Esophagus squamous epithelium (tissue), 5 donors: ENCODE results near the gene NLN. TPM values are rescaled to one million over a fixed set of nuclear protein-coding genes. Genes with fewer than 3 reads are reported as not detected.

Source experiments
- DNase-seq: peaks from one replicate; lab custom pipeline; 2025; lab: John Stamatoyannopoulos, UW
- H3K27ac ChIP-seq, 4 donors: fragments of 200-600 bp; sonication (generic); one replicate each; pipeline ENCODE4 v1.5.1; 2016 to 2019; ENCODE audit warnings: mild to moderate bottlenecking in 1 of 4
- H3K27me3 ChIP-seq, 4 donors: fragments of 200-600 bp; sonication (generic); 1 replicate in 3 of 4; 2 replicates in 1 of 4; pipeline versions ENCODE4 v1.5.1 to v1.6.0; 2017 to 2021; ENCODE audit warnings: antibody characterized with exemption in 1 of 4
- H3K36me3 ChIP-seq, 3 donors: fragments of 200-600 bp; sonication (generic); one replicate each; pipeline ENCODE4 v1.5.1; 2016 to 2019
- H3K4me1 ChIP-seq, 3 donors: fragments of 200-600 bp; sonication (generic); one replicate each; pipeline ENCODE4 v1.5.1; 2017 to 2019
- H3K4me3 ChIP-seq, 4 donors: fragments of 200-600 bp; sonication (generic); 1 replicate in 3 of 4; 2 replicates in 1 of 4; pipeline ENCODE4 v1.5.1; 2016 to 2019; ENCODE audit warnings: mild to moderate bottlenecking in 2 of 4, moderate library complexity in 1 of 4
- H3K9me3 ChIP-seq, 3 donors: fragments of 200-600 bp; sonication (generic); one replicate each; pipeline ENCODE4 v1.5.1; 2016 to 2019
- CTCF ChIP-seq, 6 experiments: fragments of 450-650 bp in 4 of 6; fragments of 200-600 bp in 2 of 6; sonication (generic) in 2 of 6; IDR thresholded peaks; one replicate each; pipeline ENCODE4 v1.5.1; 2016 to 2019; ENCODE audit warnings: antibody characterized with exemption in 6 of 6, mild to moderate bottlenecking in 4 of 6, moderate library complexity in 4 of 6
- POLR2A ChIP-seq, 4 donors: fragments of 450-650 bp; IDR thresholded peaks; one replicate each; pipeline ENCODE4 v1.6.1; 2017; ENCODE audit warnings: antibody characterized with exemption in 4 of 4, mild to moderate bottlenecking in 4 of 4, moderate library complexity in 3 of 4
- WGBS, 2 donors: methylation state at CpG; one replicate each; pipeline ENCODE4 v1.1.5; 2018; 5-methylcytosine and 5-hydroxymethylcytosine counted together
- intact Hi-C: fragments of 100-400 bp; cut with DNase I; formaldehyde crosslinking; loops from one replicate; pipeline ENCODE4 v1.15.0; 2022
- total RNA-seq, 4 donors: library from RNA; depleted of rRNA; stranded (reverse); fragments of >200 nt; gene quantifications; one replicate each; pipeline ENCODE4 v1.1.0, GENCODE V29; 2016
- donor health status: DM: yes; HTN: yes; CAD: no.

NLN gene
- total RNA-seq, 4 donors from 2014 or later = 4.9 to 22.1 (median 19.2) TPM

DNA sequence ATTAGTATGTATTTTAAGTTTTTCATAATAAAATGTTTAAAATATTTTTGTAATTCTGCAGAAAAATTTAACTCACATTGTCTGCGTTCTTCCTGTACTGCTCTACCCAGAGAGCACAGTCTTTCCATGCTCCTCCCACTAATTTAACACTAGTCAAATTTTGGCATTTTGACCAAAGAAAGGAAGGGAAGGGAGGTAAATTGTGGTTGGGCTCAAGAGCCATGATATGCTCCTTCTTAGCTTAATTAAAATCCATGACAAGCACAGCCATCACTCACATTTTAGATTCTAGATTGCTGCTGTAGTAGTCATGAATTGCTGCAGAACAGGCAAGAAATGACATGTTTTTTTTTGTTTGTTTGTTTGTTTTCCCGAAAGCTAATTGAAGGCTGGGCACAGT is 98.4 kb downstream of the NLN start:
- H3K27me3 ChIP-seq = no peaks in the 10 kb centered on the region
- peaks cover 0 to 12% (median 0%) of the 10 kb centered on the region in 3 donors for H3K36me3 ChIP-seq
- WGBS, 2 donors = 76 to 84% methylated on average over 2 of the region's 2 CpGs
- no peaks in the 10 kb centered on the region for H3K4me1 ChIP-seq
- no peak overlapping the region for H3K27ac ChIP-seq
- H3K9me3 ChIP-seq = no peaks in the 10 kb centered on the region
- no peak for TF ChIP-seq CTCF (IDR thresholded peaks at IDR 0.05)
- no peak for TF ChIP-seq POLR2A (IDR thresholded peaks at IDR 0.05)
- intact Hi-C loops = no loop called here
- H3K4me3 ChIP-seq = no peak overlapping the region
- DNase-seq = no peak

DNA sequence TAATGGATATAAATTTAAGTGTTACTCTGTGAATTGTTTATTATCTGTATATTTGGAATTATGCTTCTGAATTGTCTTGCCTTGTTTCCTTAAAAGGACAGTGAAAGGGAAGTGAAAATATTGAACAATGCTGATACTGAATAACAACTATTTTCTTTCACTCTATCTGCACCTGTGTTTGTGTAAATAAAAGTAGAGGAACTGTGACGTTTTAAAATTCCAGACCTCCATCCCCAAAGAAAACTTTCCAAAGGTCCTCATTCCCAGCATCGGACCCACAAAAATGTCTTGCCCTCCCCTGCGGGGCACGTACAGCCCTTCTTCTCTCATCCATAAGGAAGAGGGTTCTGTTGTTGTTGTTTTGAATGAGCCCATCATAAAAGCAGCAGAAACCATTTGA is 100.0 kb downstream of the NLN start:
- Histone ChIP-seq H3K27ac (no peak overlapping the region), H3K9me3 (no peaks in the 10 kb centered on the region), H3K4me3 (no peak overlapping the region), H3K4me1 (no peaks in the 10 kb centered on the region), H3K36me3 (peaks cover 0 to 5% (median 0%) of the 10 kb centered on the region in 3 donors), H3K27me3 (no peaks in the 10 kb centered on the region)
- 78 to 83% methylated on average over 4 of the region's 4 CpGs for whole genome bisulfite sequencing, 2 donors
- DNase-seq = no peak
- intact Hi-C loops = no loop called here
- TF ChIP-seq POLR2A (IDR thresholded peaks at IDR 0.05) (no peak), CTCF (IDR thresholded peaks at IDR 0.05) (no peak)

DNA sequence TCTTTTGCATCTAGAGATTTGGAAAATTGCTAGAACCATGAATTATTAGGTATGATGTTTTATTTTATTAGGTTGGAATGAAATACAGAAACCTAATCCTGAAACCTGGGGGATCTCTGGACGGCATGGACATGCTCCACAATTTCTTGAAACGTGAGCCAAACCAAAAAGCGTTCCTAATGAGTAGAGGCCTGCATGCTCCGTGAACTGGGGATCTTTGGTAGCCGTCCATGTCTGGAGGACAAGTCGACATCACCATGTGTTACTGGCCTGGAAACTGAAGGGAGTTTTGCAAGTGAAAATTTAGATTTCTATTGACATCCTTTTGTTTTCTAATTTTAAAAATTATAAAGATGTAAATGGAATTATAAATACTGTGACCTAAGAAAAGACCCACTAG is 100.7 kb downstream of the NLN start:
- 89% methylated on average over 6 of the region's 6 CpGs for WGBS, 2 donors

GRCh38 chr5:65823204-65823603 is 101.2 kb downstream of the NLN start:
- WGBS, 2 donors = 93 to 95% methylated on average over 2 of the region's 2 CpGs
- Histone ChIP-seq H3K27ac (no peak overlapping the region), H3K27me3 (no peaks in the 10 kb centered on the region), H3K9me3 (no peaks in the 10 kb centered on the region), H3K4me1 (no peaks in the 10 kb centered on the region), H3K4me3 (no peak overlapping the region), H3K36me3 (peaks cover 0 to 5% (median 0%) of the 10 kb centered on the region in 3 donors)
- no peak for TF ChIP-seq CTCF (IDR thresholded peaks at IDR 0.05)
- no peak for DNase-seq
- intact Hi-C loops = no loop called here

More for the DNA sequence above, 100.7 kb downstream of the NLN start:
- Histone ChIP-seq H3K4me1 (no peaks in the 10 kb centered on the region), H3K4me3 (no peak overlapping the region), H3K27ac (no peak overlapping the region), H3K36me3 (peaks cover 0 to 5% (median 0%) of the 10 kb centered on the region in 3 donors), H3K27me3 (no peaks in the 10 kb centered on the region), H3K9me3 (no peaks in the 10 kb centered on the region)
- intact Hi-C loops = no loop called here
- TF ChIP-seq CTCF (IDR thresholded peaks at IDR 0.05) (no peak), POLR2A (IDR thresholded peaks at IDR 0.05) (no peak)
- no peak for DNase-seq

DNA sequence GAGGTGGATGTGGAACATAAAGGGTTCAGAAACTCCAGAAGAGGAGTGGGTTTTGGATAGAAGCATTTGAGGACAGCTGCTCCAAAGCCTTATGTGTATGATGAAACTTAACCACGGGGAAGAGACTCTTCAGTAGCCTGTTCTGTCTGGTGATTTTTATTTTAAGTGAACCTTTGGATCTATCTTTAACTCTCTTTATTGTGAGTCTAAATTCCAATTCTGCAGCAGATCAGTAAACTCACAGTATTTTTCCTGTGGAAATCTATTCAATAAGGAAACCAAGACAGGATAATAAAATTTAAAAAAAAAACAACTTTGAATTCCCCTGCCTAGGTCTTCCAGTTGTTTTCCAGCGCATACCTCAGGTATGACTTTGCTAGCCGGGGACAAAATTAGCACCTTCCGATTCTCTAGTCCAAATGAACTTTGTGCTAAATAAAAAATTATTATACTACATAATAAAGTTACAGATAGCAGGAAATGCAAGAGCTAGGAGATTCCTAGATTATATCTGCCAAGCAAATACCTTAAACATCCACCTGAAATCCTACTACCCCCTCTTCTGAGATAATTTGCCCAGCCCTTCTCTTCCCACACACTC is 101.9 kb downstream of the NLN start:
- Histone ChIP-seq H3K27ac (no peak overlapping the region), H3K9me3 (no peaks in the 10 kb centered on the region), H3K4me3 (no peak overlapping the region), H3K27me3 (no peaks in the 10 kb centered on the region), H3K4me1 (no peaks in the 10 kb centered on the region), H3K36me3 (no peaks in the 10 kb centered on the region)
- no peak for DNase-seq
- TF ChIP-seq CTCF (IDR thresholded peaks at IDR 0.05) (no peak), POLR2A (IDR thresholded peaks at IDR 0.05) (no peak)
- WGBS, 2 donors = 71 to 89% methylated on average over 4 of the region's 4 CpGs
- intact Hi-C loops = no loop called here
